GM12801 (cell line): ENCODE results near the gene LRP3.

Experiments
- CTCF ChIP-seq: IDR thresholded peaks from one replicate; pipeline ENCODE4 v1.5.1; 2011; ENCODE audit warnings: control low read depth; ENCODE audit not compliant: insufficient read length; ENCODE audit errors: extremely low read depth

LRP3 gene

GRCh38 chr19:33226550-33227241, 32.6 kb downstream of the LRP3 start:
- TF ChIP-seq CTCF: no peak

DNA sequence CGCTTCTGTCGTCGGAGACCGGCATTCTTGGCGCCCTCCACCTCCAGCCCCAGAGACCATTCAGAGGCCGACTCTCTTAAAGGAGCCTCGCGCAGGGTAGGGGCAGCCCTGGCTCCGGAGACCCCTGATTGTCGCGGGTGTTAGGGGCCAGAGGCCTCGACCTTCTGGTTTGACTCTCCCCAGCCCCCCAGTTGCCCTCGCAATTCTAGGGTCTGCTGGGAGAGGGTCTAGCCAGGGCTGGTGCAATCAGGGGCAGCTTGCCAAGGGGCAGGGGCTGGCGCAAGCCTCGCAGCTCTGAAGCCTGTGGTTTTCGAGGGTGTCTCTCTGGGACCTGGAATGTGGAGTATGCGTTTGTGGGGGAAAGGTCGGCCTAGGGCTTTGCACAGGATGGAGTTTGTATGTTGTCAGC, 33.1 kb downstream of the LRP3 start:
- no peak for TF ChIP-seq CTCF

DNA sequence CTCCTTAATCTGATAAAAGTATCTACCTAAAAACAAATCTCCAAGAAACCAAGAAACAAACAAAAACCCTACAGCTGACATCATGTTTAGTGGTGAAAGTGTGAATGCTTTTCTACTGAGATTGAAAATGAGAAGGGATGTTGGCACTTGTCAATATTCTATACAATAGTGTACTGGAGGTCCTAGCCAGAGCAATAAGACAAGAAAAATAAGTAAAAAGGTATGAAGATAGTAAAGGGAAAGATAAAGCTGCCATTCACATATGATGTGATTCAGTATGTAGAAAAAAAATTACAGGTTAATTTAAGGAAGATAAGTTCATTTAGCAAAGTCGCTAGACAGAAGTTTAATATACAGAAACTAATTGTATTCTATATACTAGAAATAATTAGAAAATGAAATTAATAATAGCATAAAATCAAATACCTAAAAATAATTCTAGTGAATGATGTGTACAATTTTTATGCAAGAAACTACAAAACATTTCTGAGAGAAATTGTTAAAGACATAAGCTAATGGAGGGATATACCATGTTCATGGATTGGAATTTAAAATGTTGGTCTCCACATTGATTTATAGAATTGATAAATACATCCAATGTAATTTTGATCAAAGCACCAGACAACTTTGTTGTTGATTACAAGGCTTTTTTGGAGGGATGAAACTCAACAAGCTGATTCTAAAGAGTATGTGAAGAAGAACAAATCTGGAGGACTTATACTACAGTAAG, 33.9 kb downstream of the LRP3 start:
- TF ChIP-seq CTCF: no peak

DNA sequence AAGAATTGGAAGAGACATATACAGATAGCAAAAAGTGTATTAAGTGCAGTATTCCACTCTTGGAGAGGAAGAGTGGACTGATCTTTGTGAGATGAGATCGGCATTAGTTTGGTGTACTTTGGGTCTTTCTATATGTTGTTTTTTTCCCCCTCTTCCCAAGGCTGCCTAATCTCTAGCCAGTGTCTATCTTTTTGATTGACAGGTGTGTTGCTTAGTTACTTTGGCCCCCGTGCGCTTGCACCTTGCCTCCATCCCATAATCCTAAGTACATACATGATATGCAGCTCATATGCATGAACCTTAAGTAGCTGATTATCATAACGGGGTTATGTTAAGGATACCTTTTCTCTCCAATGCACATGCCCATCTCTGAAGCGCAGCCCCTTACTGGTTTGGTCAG, 35.8 kb downstream of the LRP3 start:
- TF ChIP-seq CTCF: no peak

DNA sequence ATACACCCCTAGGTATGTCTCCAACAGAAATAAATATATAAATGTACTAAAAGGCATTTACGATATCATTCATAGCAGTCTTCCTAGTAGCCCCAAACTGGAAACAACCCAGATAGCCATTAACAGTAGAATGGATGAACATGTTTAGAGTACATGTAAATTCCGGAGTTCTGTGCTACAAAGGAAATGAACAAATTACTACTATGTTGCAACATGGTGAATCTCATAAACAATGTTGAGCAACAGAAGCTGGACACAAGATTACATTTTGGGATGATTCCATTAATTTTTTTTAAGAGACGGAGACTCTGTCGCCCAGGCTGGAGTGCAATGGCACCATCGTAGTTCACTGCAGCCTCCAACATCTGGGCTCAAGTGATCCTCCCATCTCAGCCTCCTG, 37.4 kb downstream of the LRP3 start:
- TF ChIP-seq CTCF: no peak

GRCh38 chr19:33232656-33233055, 38.5 kb downstream of the LRP3 start:
- TF ChIP-seq CTCF: no peak

- no peak for TF ChIP-seq CTCF
These were observed 39.1 kb downstream of the LRP3 start for GRCh38 chr19:33233056-33233873.
